Activated T-helper 1 cell treated with anti-CD3 and anti-CD28 coated beads, Interleukin-12 subunit alpha, Interleukin-12 subunit beta, Interleukin-2, Interleukin-4 antibody, amounts not matched to agents 30 ng/mL and 10 ng/mL and 1 ng/mL, durations not matched to agents 14 hours and 24 hours and 36 hours (primary cell): ENCODE measurements around the gene MOSPD3. TPM values are rescaled to one million over a fixed set of nuclear protein-coding genes. Genes with fewer than 3 reads are reported as not detected.

Source experiments
- DNase-seq: peaks from one replicate; pipeline ENCODE4 v3.0.0; 2021; ENCODE audit warnings: low spot score
- H3K27ac Mint-ChIP-seq: one replicate; pipeline ENCODE4 v1.8.0; 2021; ENCODE audit warnings: mild to moderate bottlenecking, mixed read lengths
- H3K27me3 Mint-ChIP-seq: one replicate; pipeline ENCODE4 v1.8.0; 2022; ENCODE audit warnings: mild to moderate bottlenecking, moderate library complexity, mixed read lengths; ENCODE audit not compliant: insufficient read depth
- H3K36me3 Mint-ChIP-seq: one replicate; pipeline ENCODE4 v1.8.0; 2021; ENCODE audit warnings: low read depth, mixed read lengths
- H3K4me1 Mint-ChIP-seq: one replicate; pipeline ENCODE4 v1.8.0; 2021; ENCODE audit warnings: low read depth, mixed read lengths
- H3K4me3 Mint-ChIP-seq: one replicate; pipeline ENCODE4 v1.8.0; 2021; ENCODE audit warnings: mild to moderate bottlenecking, moderate library complexity, mixed read lengths
- H3K9me3 Mint-ChIP-seq: one replicate; pipeline ENCODE4 v1.8.0; 2021; ENCODE audit warnings: mixed read lengths
- intact Hi-C: fragments of 100-400 bp; cut with micrococcal nuclease; formaldehyde crosslinking; loops from one replicate; pipeline ENCODE4 v1.15.1; 2024
- total RNA-seq: library from RNA; stranded (reverse); gene quantifications from 2 replicates; pipeline ENCODE4 v1.2.3, GENCODE V29; 2022

Gene MOSPD3
- total RNA-seq, 1 donor from 2014 or later: 11.5 TPM

DNA sequence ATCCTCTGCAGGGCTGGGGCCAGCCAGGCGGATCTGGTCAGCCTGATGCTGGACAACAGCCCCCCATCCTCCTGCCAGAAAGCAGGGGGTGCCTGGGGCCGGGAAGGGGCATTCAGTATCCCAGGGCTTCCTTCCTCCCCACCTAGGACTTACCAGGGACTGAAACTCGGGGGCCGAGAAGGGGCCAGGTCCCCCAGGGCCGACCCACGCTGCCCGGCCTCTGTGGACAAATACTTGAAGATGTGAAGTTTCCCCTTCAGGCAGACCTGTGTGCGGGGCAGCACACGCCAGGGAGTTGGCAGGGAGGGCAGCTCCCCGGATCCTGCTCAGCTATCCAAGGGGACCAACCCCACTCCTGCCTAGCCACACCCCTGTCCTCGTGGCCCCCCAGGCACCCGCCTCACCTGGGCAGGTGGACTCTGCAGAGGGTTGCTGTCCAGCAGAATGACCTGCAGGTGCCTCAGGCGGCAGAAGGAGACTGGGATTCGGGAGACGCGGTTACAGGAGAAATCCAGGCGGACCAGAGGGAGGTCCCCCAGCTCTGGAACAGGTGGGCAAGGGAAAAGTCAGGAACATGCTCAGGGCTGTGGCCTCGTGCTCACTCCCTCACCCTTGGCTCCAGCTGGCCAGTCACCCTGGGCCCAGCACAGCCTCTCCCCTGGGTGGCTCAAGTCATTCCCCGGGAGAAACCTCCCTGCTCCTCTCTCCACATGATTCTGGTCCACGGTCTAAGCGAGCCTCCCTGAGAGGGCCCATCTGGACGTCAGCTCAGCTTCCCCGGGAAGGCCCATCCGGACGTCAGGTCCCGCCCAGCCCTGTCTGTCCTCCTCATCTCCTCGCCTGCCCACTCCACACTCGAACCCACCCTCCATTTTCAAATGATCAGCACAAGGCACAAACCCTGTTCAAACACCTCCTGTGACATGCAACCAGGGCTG lies 33.8 kb upstream of the MOSPD3 start:
- peaks cover 5% of the 10 kb centered on the region for H3K4me1 Mint-ChIP-seq
- H3K27me3 Mint-ChIP-seq: no peaks in the 10 kb centered on the region
- H3K9me3 Mint-ChIP-seq: no peaks in the 10 kb centered on the region
- intact Hi-C loops: no loop called here
- no peak for DNase-seq
- H3K27ac Mint-ChIP-seq: no peak overlapping the region
- peaks cover 10% of the 10 kb centered on the region for H3K36me3 Mint-ChIP-seq
- no peak overlapping the region for H3K4me3 Mint-ChIP-seq

DNA sequence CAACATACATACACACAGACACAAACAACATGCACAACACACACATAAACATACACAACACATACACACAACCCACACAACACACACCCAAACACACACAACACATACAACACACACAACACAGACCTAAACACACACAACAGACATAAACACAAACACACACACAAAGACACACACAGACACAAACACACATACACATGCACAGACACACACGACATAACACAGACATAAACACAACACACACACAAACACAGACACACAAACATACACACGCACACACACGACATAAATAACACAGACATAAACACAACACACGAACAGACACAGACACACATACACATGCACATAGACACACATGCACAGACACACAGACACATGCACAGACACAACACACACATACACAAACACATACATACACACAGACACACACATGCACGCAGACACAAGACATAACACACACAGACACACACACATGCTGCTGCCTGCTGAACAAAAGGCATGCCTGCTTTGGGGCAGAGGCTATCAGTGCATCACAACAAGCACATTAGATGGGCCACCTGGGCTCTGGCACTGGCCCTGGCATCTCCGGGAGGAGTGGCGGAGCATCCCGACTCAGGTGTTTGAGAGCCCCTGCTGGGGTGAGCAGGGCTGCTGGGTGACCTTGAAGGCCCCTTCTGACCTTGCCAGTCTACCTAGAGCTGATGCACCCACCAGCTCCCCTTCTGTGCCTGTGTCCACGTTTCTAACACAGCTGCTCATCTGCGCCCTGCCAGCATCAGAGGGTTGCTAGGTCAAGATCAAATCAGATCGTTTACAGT lies 31.7 kb upstream of the MOSPD3 start:
- Mint-ChIP-seq H3K4me1 (peaks cover 23% of the 10 kb centered on the region), H3K27me3 (no peaks in the 10 kb centered on the region), H3K36me3 (peaks cover 14% of the 10 kb centered on the region), H3K9me3 (no peaks in the 10 kb centered on the region), H3K27ac (no peak overlapping the region), H3K4me3 (no peak overlapping the region)
- intact Hi-C loops: no loop called here
- DNase-seq: no peak

DNA sequence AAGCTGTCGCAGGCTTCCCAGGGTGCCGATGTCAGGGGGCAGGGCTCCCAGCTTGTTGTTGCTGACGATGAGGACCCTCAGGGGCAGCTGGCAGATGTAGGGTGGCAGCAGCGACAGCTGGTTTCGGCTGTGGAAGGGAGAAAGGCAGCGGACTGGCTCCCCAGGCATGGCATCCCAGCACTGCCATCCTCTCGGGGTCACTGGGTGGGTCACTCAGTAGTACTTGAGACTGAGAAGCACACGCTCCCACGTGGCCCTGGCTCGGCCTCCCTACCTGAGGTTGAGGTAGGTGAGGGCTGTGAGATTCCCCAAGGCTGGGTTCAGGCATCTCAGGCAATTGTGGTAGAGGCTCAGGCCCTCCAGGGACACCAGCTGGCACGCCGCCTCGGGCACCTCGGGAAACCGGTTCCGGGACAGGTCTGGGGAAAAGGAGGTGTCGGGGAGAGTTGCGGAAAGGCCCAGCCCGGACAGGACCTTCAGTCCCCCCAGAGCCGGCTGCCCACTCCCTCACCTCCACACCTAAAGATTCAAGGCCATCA lies 30.2 kb upstream of the MOSPD3 start:
- H3K27ac Mint-ChIP-seq: peak overlapping the region; percentile 66
- no peaks in the 10 kb centered on the region for H3K9me3 Mint-ChIP-seq
- no peaks in the 10 kb centered on the region for H3K27me3 Mint-ChIP-seq
- DNase-seq: no peak
- peak overlapping the region; percentile 58 for H3K4me3 Mint-ChIP-seq
- peaks cover 23% of the 10 kb centered on the region for H3K4me1 Mint-ChIP-seq
- intact Hi-C loops: loop anchor here (2.0 kb wide), 1 partner anchor 111 kb away; no protein-coding TSS in a partner anchor
- peaks cover 8% of the 10 kb centered on the region for H3K36me3 Mint-ChIP-seq

DNA sequence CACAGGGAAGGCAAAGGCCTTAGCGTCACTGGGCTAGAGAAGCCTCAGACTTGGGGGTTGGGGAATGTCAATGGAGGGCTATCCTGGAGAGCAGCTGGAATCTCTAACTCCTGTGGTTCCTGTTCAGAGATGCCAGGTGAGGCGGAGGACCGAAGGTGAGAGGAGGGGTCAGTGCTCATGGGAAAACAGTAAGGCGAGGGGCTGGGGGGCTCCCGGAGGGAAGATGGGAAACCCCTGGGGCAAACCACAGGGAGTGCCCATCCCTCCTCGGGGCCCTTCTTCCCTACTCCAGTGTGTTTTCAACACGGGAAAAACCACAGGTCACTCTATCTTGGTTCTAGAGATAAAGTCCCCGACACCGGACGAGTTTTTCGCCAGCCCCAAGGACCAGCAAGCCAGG lies 29.7 kb upstream of the MOSPD3 start:
- intact Hi-C loops: loop anchor here (1.0 to 2.0 kb wide), 2 partner anchors 11 to 110 kb away; no protein-coding TSS in a partner anchor
- Mint-ChIP-seq H3K9me3 (no peaks in the 10 kb centered on the region), H3K4me1 (peaks cover 23% of the 10 kb centered on the region), H3K4me3 (peak overlapping the region; percentile 87), H3K27ac (peak overlapping the region; percentile 66), H3K36me3 (peaks cover 8% of the 10 kb centered on the region), H3K27me3 (no peaks in the 10 kb centered on the region)
- DNase-seq: no peak

DNA sequence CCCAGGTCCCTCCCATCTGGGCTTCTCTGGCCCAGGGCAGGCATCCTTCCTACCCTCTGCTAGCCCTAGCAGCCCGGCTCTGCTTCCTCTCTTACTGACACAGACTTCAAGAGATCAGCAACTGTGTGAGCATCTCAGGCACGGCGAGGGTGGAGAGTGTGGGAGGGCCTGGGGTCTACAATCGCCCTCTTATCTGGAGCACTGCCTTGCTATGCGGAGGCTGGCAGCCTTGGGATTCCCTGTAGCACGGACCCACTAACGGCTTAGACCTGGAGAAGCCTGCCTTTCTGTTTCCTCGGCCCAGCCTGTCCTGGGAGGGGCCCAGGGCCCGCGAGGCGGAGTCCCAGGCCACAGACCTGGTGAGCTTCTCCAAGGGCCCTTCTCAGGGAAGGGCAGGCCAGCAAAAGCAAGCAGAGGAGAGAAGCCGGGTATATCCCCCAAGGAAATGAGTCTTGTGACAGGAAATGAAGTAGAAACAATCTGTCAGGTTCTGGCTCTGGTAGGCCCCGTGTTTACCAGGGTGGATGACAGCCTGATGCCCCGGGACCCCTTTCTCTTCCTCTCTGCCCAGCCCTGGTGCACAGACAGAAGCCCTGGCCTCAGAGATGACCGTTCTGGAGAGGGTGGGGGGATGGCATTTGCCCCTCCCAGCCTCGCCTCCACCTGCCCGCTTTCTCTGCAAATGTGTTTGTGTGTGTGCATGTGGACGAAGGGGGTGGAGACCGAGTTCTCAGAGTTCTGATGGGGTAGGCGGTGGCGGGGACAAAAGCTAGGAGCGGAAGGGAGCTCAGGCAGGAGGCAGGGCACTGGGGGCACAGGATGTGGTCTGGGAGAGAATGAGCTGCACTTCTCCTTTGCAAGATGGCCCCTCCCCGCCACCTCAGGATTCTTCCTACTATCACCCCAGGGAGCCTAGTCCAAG lies 28.9 kb upstream of the MOSPD3 start:
- peak; percentile 71 for DNase-seq
- H3K4me3 Mint-ChIP-seq: peak overlapping the region; percentile 87
- H3K9me3 Mint-ChIP-seq: no peaks in the 10 kb centered on the region
- peaks cover 8% of the 10 kb centered on the region for H3K36me3 Mint-ChIP-seq
- H3K27ac Mint-ChIP-seq: peak overlapping the region; percentile 89
- intact Hi-C loops: loop anchor here (1.0 to 2.0 kb wide), 2 partner anchors 12 to 109 kb away; no protein-coding TSS in a partner anchor
- H3K4me1 Mint-ChIP-seq: peaks cover 23% of the 10 kb centered on the region
- no peaks in the 10 kb centered on the region for H3K27me3 Mint-ChIP-seq

DNA sequence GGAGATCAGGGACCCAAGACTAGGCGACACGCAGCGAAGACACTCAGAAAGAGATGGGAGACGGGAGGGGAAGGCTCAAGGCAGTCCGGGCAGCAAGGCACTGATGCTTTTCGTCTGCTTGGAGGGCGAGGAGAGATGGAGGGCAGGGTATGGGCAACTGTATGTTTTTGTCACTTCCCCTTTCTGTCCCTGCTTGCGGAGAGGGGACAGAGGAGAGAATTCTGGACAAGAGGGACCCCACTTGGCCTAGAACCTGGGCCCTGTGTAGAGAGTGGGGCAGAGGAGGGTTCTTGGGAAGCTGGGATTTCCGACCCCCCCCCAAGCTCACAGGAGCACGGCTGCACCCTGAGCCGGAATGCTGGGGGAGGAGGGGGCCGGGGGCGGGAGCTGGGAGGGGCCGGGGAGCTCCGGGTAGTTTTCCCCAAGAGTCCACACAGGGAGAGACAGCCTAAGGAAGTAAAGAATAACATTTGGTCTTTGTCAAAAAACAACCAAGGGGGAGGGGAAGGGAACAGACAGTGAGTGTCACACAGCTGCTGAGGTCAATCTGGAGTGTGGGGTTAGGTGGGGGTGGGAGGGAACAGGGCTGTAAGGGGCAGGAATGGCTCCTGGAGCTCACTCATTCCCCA lies 28.2 kb upstream of the MOSPD3 start:
- no peak for DNase-seq
- Mint-ChIP-seq H3K4me3 (peak overlapping the region; percentile 87), H3K27me3 (no peaks in the 10 kb centered on the region), H3K36me3 (peaks cover 4% of the 10 kb centered on the region), H3K27ac (peak overlapping the region; percentile 89), H3K4me1 (peaks cover 23% of the 10 kb centered on the region), H3K9me3 (no peaks in the 10 kb centered on the region)
- intact Hi-C loops: no loop called here

DNA sequence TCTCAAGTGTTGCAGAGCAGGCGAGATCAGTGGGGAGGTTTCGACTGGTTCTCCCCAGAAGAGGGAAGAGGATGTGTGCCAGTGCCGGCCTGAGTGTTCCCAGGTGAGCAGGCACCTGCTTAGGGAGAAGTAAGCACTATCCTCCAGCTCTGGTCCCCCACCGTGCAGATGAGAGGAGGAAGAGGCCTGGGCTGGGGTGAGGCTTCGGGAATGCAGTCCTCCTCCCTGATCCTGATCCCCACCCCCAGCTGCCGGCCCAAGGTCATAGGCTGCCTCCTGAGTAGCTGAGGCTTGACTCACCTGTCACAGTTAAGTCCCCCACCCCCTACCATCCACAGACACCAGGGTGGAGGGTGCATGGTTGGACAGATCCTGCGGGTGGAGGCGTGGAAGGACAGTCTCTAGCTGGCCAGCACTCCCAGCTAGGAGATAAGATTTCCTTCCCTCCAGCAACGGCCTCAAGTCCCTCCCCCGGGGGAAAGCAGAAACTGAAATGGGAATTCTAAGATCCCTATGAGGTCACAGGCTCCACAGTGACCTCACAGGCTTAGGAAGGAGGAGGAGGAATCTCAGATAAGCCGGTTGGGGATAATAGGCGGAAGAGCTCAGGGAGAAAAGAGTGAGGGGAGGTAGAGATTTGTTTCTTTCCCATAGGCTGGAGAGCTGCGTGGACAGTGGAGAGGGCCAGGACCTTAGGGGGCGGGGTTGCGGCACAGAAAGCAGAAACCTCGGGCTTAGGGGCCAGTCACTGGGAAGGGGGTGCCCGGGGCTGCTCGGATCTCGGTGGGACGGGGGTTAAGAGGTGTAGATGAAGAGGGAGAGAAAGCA lies 27.4 kb upstream of the MOSPD3 start:
- Mint-ChIP-seq H3K9me3 (no peaks in the 10 kb centered on the region), H3K4me1 (peaks cover 23% of the 10 kb centered on the region), H3K27me3 (no peaks in the 10 kb centered on the region), H3K36me3 (peaks cover 4% of the 10 kb centered on the region), H3K27ac (peak overlapping the region; percentile 89), H3K4me3 (peak overlapping the region; percentile 87)
- intact Hi-C loops: no loop called here
- no peak for DNase-seq

DNA sequence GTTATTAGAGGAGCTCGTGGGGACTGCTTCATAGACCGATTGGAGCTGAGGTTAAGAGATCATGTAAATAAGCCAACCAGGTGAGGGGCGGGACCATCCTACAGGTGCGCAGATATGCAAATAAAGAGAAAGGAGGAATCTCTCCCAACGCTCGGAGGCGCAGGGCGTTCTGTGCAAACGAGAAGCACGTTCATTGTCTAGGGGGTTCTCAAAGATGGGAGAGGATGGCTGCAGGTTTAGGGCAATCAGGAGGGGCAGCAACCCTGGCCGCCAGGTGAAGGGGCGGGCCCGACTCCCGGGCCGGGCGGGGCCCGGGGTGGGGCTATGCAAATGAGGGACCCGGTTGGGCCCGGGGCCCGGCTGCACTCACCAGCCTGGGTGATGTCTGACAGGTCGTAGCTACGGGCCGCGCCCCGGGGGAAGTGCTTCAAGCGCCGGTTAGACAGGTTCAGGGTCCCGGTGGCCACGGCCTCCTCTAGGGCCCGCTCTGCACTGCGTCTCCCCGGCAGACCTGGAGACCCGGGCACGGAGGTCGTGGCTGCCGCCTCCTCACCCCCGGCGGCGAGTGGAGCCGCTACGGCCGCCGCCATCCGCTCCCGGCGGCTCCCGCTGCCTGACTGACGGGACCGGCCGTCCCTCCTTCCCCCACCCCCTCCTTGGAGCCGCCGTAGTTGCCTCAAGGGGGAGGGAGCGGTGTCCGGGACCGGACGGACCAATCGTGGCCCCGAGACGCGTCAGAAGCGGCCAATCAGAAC lies 26.7 kb upstream of the MOSPD3 start, which contains the start of gene LRCH4:
Gene LRCH4 (minus strand): TSS at position 619 of the 755 bp plus-strand sequence. CDS start 29 bp downstream, at position 590.
- intact Hi-C loops: loop anchor here (1.0 to 2.0 kb wide), 15 partner anchors 17 to 289 kb away; partner anchors contain the start of genes AGFG2, GNB2, MOSPD3 and SLC12A9
- Mint-ChIP-seq H3K4me3 (peak within 1 kb of the TSS; percentile 87), H3K36me3 (peaks cover 4% of the 10 kb centered on the region), H3K4me1 (peaks cover 23% of the 10 kb centered on the region), H3K27me3 (peaks cover 3% of the 10 kb centered on the region), H3K9me3 (no peaks in the 10 kb centered on the region), H3K27ac (peak within 1 kb of the TSS; percentile 89)
- peak; percentile 57 for DNase-seq

DNA sequence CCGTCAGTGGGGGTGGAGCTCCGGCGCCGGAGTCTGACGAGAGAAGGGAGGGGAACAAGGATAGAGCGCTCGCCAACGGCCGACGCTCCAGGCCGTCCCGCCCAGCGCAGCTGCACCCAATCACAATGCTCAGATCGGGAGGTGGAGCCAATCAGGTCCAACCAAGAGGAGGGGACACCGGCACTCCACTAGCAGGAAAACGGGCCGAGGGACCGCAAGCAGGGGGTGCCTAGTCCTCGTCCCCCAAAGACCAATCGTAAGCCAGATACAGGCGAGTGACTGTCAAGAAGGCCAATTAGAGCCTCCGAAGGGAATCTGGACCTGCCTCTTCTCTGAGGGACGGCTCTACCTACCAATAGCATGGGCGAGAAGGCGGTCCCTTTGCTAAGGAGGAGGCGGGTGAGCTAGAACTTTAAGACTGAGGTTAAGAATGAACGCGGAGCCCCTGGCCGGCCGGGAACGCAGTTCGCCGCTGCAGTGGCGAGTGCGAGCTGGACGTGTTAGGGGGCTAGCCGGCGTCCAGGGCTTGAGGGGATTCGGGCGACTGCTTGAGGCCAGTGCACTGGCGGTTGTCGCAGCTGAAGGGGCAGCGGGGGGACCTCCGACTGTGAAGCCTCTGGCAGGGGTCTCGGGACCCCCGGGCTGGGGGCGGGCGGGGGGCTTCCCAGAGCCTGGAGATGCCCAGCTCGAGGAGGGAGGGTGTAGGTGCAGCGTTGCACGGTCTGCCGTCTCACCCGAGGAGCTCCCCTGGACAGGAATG lies 25.9 kb upstream of the MOSPD3 start, which contains the start of gene FBXO24:
Gene FBXO24 (plus strand): TSS at position 63 of the 760 bp plus-strand sequence. CDS start 298 bp downstream, at position 361.
- Mint-ChIP-seq H3K9me3 (no peaks in the 10 kb centered on the region), H3K4me1 (peaks cover 23% of the 10 kb centered on the region), H3K27ac (peak within 1 kb of the TSS; percentile 89), H3K27me3 (peaks cover 3% of the 10 kb centered on the region), H3K4me3 (peak within 1 kb of the TSS; percentile 87), H3K36me3 (peaks cover 4% of the 10 kb centered on the region)
- DNase-seq: peak; percentile 100
- intact Hi-C loops: loop anchor here (1.0 to 2.0 kb wide), 15 partner anchors 18 to 288 kb away; partner anchors contain the start of genes AGFG2, GNB2, MOSPD3 and SLC12A9

DNA sequence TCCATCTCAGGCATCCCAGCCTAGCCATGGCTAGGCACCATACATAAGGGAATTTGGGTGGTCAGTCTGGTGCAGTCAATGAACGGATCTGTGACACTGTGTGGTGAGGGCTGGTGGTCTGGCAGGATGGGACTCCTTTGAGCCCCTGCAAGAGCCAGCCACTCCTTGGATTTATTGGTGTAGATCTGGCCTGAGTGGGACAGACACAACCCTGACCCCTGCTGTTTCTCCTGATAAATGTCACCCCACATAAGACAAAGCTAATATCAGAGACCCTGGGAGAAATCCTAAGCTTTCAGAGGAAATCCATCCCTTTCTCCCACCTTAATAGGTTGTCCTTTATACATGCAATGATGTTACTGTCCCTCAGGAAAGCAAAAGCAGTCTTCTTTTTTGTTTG lies 23.9 kb upstream of the MOSPD3 start:
- H3K36me3 Mint-ChIP-seq: peaks cover 4% of the 10 kb centered on the region
- H3K4me3 Mint-ChIP-seq: peak overlapping the region; percentile 70
- no peak overlapping the region for H3K27ac Mint-ChIP-seq
- peaks cover 3% of the 10 kb centered on the region for H3K27me3 Mint-ChIP-seq
- intact Hi-C loops: no loop called here
- H3K4me1 Mint-ChIP-seq: peaks cover 19% of the 10 kb centered on the region
- DNase-seq: no peak
- H3K9me3 Mint-ChIP-seq: no peaks in the 10 kb centered on the region
